Kidney epithelial cell (primary cell): ENCODE measurements around the gene POU2F2. TPM values are rescaled to one million over a fixed set of nuclear protein-coding genes. Genes with fewer than 3 reads are reported as not detected.

Experiments used
- DNase-seq: peaks from one replicate; pipeline ENCODE4 v3.0.0-alpha.2; 2010; ENCODE audit warnings: low read depth
- H3K27me3 ChIP-seq: 2 replicates; pipeline ENCODE4 v1.6.0; 2011; ENCODE audit warnings: low read length; ENCODE audit not compliant: control insufficient read depth, insufficient read depth
- H3K36me3 ChIP-seq: 2 replicates; pipeline ENCODE4 v1.5.1; 2011; ENCODE audit warnings: low read length; ENCODE audit not compliant: control insufficient read depth, insufficient read depth
- H3K4me3 ChIP-seq: 2 replicates; pipeline ENCODE4 v1.5.1; 2011; ENCODE audit warnings: low read depth, mild to moderate bottlenecking, control low read depth, low read length
- total RNA-seq: library from RNA; depleted of rRNA; stranded (reverse); fragments of >200 nt; gene quantifications from 2 replicates; pipeline ENCODE4 v1.2.3, GENCODE V29; 2015
- TF ChIP-seq, protein P1 (sequence below): IDR thresholded peaks from 2 replicates; pipeline ENCODE4 v1.5.1; 2011; ENCODE audit warnings: mild to moderate bottlenecking, moderate library complexity, low read length, control low read depth, inconsistent platforms; ENCODE audit not compliant: insufficient read depth, poor library complexity, severe bottlenecking

Gene POU2F2
- total RNA-seq, 1 donor from 2014 or later: 2.3 TPM

DNA sequence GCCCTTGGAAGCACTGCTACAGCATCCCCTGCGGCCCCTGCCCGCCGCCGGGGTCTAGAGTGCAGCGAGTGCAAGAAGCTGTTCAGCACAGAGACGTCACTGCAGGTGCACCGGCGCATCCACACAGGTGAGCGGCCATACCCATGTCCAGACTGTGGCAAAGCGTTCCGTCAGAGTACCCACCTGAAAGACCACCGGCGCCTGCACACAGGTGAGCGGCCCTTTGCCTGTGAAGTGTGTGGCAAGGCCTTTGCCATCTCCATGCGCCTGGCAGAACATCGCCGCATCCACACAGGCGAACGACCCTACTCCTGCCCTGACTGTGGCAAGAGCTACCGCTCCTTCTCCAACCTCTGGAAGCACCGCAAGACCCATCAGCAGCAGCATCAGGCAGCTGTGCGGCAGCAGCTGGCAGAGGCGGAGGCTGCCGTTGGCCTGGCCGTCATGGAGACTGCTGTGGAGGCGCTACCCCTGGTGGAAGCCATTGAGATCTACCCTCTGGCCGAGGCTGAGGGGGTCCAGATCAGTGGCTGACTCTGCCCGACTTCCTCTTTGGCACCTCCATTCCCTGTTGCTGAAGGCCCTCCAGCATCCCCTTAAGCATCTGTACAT, 51.4 kb downstream of the POU2F2 start:
- Histone ChIP-seq H3K27me3 (no peaks in the 10 kb centered on the region), H3K36me3 (peaks cover 4% of the 10 kb centered on the region), H3K4me3 (no peak overlapping the region)
- TF ChIP-seq, protein P1, sequence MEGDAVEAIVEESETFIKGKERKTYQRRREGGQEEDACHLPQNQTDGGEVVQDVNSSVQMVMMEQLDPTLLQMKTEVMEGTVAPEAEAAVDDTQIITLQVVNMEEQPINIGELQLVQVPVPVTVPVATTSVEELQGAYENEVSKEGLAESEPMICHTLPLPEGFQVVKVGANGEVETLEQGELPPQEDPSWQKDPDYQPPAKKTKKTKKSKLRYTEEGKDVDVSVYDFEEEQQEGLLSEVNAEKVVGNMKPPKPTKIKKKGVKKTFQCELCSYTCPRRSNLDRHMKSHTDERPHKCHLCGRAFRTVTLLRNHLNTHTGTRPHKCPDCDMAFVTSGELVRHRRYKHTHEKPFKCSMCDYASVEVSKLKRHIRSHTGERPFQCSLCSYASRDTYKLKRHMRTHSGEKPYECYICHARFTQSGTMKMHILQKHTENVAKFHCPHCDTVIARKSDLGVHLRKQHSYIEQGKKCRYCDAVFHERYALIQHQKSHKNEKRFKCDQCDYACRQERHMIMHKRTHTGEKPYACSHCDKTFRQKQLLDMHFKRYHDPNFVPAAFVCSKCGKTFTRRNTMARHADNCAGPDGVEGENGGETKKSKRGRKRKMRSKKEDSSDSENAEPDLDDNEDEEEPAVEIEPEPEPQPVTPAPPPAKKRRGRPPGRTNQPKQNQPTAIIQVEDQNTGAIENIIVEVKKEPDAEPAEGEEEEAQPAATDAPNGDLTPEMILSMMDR: no peak
- no peak for DNase-seq

DNA sequence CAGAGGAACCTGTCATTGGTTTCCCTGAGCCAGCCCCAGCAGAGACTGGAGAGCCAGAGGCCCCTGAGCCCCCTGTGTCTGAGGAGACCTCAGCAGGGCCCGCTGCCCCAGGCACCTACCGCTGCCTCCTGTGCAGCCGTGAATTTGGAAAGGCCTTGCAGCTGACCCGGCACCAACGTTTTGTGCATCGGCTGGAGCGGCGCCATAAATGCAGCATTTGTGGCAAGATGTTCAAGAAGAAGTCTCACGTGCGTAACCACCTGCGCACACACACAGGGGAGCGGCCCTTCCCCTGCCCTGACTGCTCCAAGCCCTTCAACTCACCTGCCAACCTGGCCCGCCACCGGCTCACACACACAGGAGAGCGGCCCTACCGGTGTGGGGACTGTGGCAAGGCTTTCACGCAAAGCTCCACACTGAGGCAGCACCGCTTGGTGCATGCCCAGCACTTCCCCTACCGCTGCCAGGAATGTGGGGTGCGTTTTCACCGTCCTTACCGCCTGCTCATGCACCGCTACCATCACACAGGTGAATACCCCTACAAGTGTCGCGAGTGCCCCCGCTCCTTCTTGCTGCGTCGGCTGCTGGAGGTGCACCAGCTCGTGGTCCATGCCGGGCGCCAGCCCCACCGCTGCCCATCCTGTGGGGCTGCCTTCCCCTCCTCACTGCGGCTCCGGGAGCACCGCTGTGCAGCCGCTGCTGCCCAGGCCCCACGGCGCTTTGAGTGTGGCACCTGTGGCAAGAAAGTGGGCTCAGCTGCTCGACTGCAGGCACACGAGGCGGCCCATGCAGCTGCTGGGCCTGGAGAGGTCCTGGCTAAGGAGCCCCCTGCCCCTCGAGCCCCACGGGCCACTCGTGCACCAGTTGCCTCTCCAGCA, 52.1 kb downstream of the POU2F2 start:
- DNase-seq: no peak
- no peaks in the 10 kb centered on the region for H3K27me3 ChIP-seq
- peaks cover 4% of the 10 kb centered on the region for H3K36me3 ChIP-seq
- H3K4me3 ChIP-seq: no peak overlapping the region
- TF ChIP-seq, protein P1: no peak

DNA sequence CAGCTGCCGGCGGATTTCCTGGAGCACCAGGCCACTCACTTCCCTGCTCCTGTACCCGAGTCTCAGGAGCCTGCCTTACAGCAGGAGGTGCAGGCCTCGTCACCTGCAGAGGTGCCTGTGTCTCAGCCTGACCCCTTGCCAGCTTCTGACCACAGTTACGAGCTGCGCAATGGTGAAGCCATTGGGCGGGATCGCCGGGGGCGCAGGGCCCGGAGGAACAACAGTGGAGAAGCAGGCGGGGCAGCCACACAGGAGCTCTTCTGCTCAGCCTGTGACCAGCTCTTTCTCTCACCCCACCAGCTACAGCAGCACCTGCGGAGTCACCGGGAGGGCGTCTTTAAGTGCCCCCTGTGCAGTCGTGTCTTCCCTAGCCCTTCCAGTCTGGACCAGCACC, 53.0 kb downstream of the POU2F2 start:
- no peaks in the 10 kb centered on the region for H3K27me3 ChIP-seq
- peaks cover 4% of the 10 kb centered on the region for H3K36me3 ChIP-seq
- no peak overlapping the region for H3K4me3 ChIP-seq
- TF ChIP-seq, protein P1: no peak
- no peak for DNase-seq

DNA sequence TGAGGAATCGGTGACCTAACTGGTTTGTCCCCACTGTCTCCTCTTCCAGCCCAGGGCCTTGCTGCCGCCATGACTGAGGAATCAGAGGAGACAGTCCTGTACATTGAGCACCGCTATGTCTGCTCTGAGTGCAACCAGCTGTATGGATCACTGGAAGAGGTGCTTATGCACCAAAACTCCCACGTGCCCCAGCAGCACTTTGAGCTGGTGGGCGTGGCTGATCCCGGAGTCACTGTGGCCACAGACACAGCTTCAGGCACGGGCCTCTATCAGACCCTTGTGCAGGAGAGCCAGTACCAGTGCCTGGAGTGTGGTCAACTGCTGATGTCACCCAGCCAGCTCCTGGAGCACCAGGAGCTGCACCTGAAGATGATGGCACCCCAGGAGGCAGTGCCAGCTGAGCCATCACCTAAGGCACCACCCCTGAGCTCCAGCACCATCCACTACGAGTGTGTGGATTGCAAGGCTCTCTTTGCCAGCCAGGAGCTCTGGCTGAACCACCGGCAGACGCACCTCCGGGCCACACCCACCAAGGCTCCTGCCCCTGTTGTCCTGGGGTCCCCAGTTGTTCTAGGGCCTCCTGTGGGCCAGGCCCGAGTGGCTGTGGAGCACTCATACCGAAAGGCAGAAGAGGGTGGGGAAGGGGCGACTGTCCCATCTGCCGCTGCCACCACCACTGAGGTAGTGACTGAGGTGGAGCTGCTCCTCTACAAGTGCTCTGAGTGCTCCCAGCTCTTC, 53.5 kb downstream of the POU2F2 start:
- H3K4me3 ChIP-seq: no peak overlapping the region
- no peaks in the 10 kb centered on the region for H3K27me3 ChIP-seq
- TF ChIP-seq, protein P1: no peak
- H3K36me3 ChIP-seq: peaks cover 4% of the 10 kb centered on the region
- DNase-seq: no peak

DNA sequence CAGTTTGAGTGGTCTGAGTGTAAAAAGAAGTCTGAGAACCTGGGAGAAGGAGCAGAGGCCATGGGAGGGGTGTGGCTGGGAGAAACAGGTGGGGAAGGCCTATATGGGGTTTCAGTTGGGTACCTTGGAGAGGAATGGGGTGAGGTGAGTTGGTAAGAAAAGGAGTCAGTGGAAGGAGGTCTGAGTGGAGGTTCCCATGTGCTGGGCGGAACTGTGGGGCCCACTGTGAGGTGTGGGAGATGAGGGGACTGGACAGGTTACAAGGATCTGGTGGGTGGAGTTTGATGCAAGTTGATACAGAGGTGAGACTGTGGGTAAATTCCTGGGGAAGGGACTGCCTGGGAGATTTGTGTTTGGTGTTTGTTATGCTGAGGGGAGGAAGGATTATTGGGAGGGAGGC, 54.2 kb downstream of the POU2F2 start:
- Histone ChIP-seq H3K36me3 (peaks cover 4% of the 10 kb centered on the region), H3K27me3 (no peaks in the 10 kb centered on the region), H3K4me3 (no peak overlapping the region)
- TF ChIP-seq, protein P1: no peak
- DNase-seq: no peak
